K562 (cell line): ENCODE results near the gene SLC44A2. TPM values are rescaled to one million over a fixed set of nuclear protein-coding genes. Genes with fewer than 3 reads are reported as not detected.

Source experiments
- COPS2 ChIP-seq: fragments of 450-650 bp; conservative IDR thresholded peaks from 2 replicates; pipeline ENCODE4 v1.6.1; 2016; ENCODE audit warnings: mild to moderate bottlenecking, moderate library complexity
- E2F3 ChIP-seq: fragments of 250-450 bp; sonication (Bioruptor Pico); IDR thresholded peaks from 2 replicates; pipeline ENCODE4 v1.4.0; 2020; ENCODE audit warnings: mild to moderate bottlenecking
- GTF2A2 ChIP-seq: IDR thresholded peaks from 2 replicates; pipeline ENCODE4 v1.6.1; 2016; ENCODE audit warnings: mild to moderate bottlenecking, missing genetic modification characterization, missing compliant biosample characterization
- ILF3 ChIP-seq: fragments of 450-650 bp; IDR thresholded peaks from 2 replicates; pipeline ENCODE4 v1.6.1; 2018; ENCODE audit warnings: antibody characterized with exemption, mild to moderate bottlenecking, moderate library complexity, borderline replicate concordance
- KAT8 ChIP-seq: fragments of 450-650 bp; IDR thresholded peaks from 2 replicates; pipeline ENCODE4 v1.6.1; 2016; ENCODE audit warnings: low read depth, mild to moderate bottlenecking
- KDM2B ChIP-seq: fragments of 250-450 bp; sonication (Bioruptor Pico); IDR thresholded peaks from 2 replicates; pipeline ENCODE4 v1.8.0; 2021; ENCODE audit warnings: mild to moderate bottlenecking, moderate library complexity
- MCM5 ChIP-seq: fragments of 450-650 bp; IDR thresholded peaks from 2 replicates; pipeline ENCODE4 v1.6.1; 2016; ENCODE audit warnings: low read depth
- NELFE ChIP-seq: IDR thresholded peaks from 2 replicates; pipeline ENCODE4 v1.6.1; 2011; ENCODE audit warnings: mild to moderate bottlenecking; ENCODE audit not compliant: insufficient read depth, insufficient read length
- POLR2AphosphoS5 ChIP-seq: IDR thresholded peaks from 2 replicates; pipeline ENCODE4 v1.6.1; 2011; ENCODE audit warnings: mild to moderate bottlenecking, low read depth, low read length, moderate library complexity; ENCODE audit not compliant: control insufficient read depth, insufficient read depth
- SAFB2 ChIP-seq: fragments of 200-400 bp; formaldehyde crosslinking; IDR thresholded peaks from 2 replicates; pipeline ENCODE4 v1.6.1; 2018; ENCODE audit warnings: borderline replicate concordance, low read length, low read depth, moderate library complexity; ENCODE audit not compliant: severe bottlenecking
- STAG1 ChIP-seq: sonication (generic); formaldehyde crosslinking; IDR thresholded peaks from 2 replicates; pipeline ENCODE4 v1.5.0; 2020; ENCODE audit warnings: missing genetic modification reagents, borderline replicate concordance
- TCF3 ChIP-seq: sonication (generic); formaldehyde crosslinking; IDR thresholded peaks from 2 replicates; pipeline ENCODE4 v1.4.0; 2020; ENCODE audit warnings: mild to moderate bottlenecking, missing genetic modification reagents
- TRIM28 ChIP-seq: fragments of 450-650 bp; IDR thresholded peaks from 2 replicates; pipeline ENCODE4 v1.6.1; 2017
- YY1 ChIP-seq, 3 experiments: IDR thresholded peaks; 2 replicates each; pipeline ENCODE4 v1.6.1; 2011; ENCODE audit warnings: low read length in 2 of 3, mild to moderate bottlenecking in 2 of 3, moderate library complexity in 2 of 3, borderline replicate concordance in 1 of 3, control low read depth in 1 of 3, low read depth in 1 of 3; ENCODE audit not compliant: insufficient read depth in 3 of 3, insufficient replicate concordance in 2 of 3, control insufficient read depth in 1 of 3, insufficient read length in 1 of 3; ENCODE audit errors: extremely low read depth in 1 of 3
- ZNF253 ChIP-seq: fragments of 250-450 bp; sonication (Bioruptor Pico); conservative IDR thresholded peaks from 2 replicates; pipeline ENCODE4 v1.6.1; 2021; ENCODE audit warnings: mild to moderate bottlenecking
- polyA plus RNA-seq, 8 experiments: library from polyadenylated mRNA; depleted of rRNA in 4 of 8; stranded (reverse) in 5 of 8; unstranded in 3 of 8; fragments of >200 nt; fragmentation: Nextera tagmentation in 2 of 8; fragmentation: Illumina TruSeq in 1 of 8; extraction: Ambion mirVana in 2 of 8; extraction: Trizol in 1 of 8; gene quantifications; 2 replicates each; pipeline versions ENCODE4 v1.2.1 to v1.2.3, GENCODE V29; 2011 to 2014; ENCODE audit warnings: inconsistent platforms in 1 of 8, missing spikeins in 1 of 8
- total RNA-seq, 7 experiments: library from RNA; depleted of rRNA in 6 of 7; stranded (reverse); fragments of >200 nt in 6 of 7; fragmentation: Illumina TruSeq in 2 of 7; extraction: Trizol in 2 of 7; gene quantifications; 2 replicates each; pipeline versions ENCODE4 v1.2.1 to v1.2.3, GENCODE V29; 2011 to 2021; ENCODE audit warnings: low replicate concordance in 1 of 7
- TF ChIP-seq, protein P1 (sequence below): fragments of 250-450 bp; sonication (Bioruptor Pico); IDR thresholded peaks from 2 replicates; pipeline ENCODE4 v1.8.0; 2022; ENCODE audit warnings: inconsistent platforms, mild to moderate bottlenecking, moderate library complexity, borderline replicate concordance
- TF ChIP-seq, protein P2 (sequence below): fragments of 250-450 bp; sonication (Bioruptor Pico); IDR thresholded peaks from 2 replicates; pipeline ENCODE4 v1.8.0; 2022; ENCODE audit warnings: inconsistent platforms
- TF ChIP-seq, protein P3 (sequence below), 2 experiments: IDR thresholded peaks in 1 of 2; conservative IDR thresholded peaks in 1 of 2; 2 replicates each; pipeline ENCODE4 v1.6.1; 2016; ENCODE audit warnings: low read depth in 2 of 2, mild to moderate bottlenecking in 1 of 2, missing compliant biosample characterization in 1 of 2, missing genetic modification characterization in 1 of 2, moderate library complexity in 1 of 2
- TF ChIP-seq, protein P4 (sequence below): sonication (generic); formaldehyde crosslinking; IDR thresholded peaks from 2 replicates; pipeline ENCODE4 v1.8.1; 2022; ENCODE audit warnings: missing genetic modification reagents

SLC44A2 gene
- total and polyA plus RNA-seq, 9 of the 15 experiments (the other 6 are each of a cell fraction or from before 2014, with no cell fraction given), result 1.1 to 34.2 (median 8.1) TPM

DNA sequence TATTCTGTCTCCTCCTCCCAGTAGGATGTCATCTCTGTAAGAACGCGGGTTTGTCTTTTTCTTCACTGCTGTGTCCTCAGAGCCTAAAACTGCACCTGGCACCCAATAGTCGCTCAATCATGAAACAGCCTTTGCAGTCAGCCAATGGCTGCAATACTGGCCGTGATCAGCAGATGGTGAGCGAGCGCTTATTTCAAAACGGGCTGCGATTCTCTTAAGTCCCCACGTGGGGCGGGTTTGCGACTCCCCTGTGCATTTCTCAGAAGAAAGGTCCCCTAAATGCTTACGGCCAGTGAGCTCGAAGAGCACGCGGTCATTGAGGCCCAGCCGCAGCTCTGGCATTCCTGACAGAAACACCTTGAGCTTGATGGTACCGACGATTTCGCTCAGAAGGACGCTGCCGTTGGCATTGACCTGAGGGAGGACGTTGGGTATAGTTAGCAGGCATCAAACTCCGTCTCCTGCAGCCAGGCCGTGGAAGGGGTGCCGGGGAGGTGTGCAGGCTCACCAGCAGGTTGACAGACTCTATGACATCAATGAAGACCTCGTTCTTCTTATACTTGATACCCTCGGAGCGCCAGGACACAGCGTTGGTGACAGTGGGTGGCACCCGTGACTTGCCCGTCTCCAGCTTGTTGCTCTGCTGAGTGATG, 44.2 kb upstream of the SLC44A2 start (continued):
- TF ChIP-seq, protein P1, sequence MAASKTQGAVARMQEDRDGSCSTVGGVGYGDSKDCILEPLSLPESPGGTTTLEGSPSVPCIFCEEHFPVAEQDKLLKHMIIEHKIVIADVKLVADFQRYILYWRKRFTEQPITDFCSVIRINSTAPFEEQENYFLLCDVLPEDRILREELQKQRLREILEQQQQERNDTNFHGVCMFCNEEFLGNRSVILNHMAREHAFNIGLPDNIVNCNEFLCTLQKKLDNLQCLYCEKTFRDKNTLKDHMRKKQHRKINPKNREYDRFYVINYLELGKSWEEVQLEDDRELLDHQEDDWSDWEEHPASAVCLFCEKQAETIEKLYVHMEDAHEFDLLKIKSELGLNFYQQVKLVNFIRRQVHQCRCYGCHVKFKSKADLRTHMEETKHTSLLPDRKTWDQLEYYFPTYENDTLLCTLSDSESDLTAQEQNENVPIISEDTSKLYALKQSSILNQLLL, result no peak
- TF ChIP-seq ILF3 (no peak), E2F3 (CRISPR knock-in tag) (no peak), KDM2B (CRISPR knock-in tag) (no peak), ZNF253 (CRISPR knock-in tag) (no peak), SAFB2 (no peak), KAT8 (no peak), GTF2A2 (tag) (no peak), STAG1 (CRISPR knock-in tag) (peak; percentile 95), YY1 (IDR thresholded peaks at IDR 0.05; ENCODE audit: borderline replicate concordance in 1 of 3, control insufficient read depth in 1 of 3, extremely low read depth in 1 of 3, insufficient read depth in 3 of 3, insufficient read length in 1 of 3, insufficient replicate concordance in 2 of 3, low read depth in 1 of 3, low read length in 2 of 3) (peak in 2 of 3 experiments; percentile 17 to 58), TCF3 (CRISPR knock-in tag) (no peak), NELFE (no peak), COPS2 (no peak), TRIM28 (no peak), POLR2AphosphoS5 (no peak), MCM5 (no peak)
- TF ChIP-seq, protein P2, sequence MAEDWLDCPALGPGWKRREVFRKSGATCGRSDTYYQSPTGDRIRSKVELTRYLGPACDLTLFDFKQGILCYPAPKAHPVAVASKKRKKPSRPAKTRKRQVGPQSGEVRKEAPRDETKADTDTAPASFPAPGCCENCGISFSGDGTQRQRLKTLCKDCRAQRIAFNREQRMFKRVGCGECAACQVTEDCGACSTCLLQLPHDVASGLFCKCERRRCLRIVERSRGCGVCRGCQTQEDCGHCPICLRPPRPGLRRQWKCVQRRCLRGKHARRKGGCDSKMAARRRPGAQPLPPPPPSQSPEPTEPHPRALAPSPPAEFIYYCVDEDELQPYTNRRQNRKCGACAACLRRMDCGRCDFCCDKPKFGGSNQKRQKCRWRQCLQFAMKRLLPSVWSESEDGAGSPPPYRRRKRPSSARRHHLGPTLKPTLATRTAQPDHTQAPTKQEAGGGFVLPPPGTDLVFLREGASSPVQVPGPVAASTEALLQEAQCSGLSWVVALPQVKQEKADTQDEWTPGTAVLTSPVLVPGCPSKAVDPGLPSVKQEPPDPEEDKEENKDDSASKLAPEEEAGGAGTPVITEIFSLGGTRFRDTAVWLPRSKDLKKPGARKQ (CRISPR knock-in tag), result no peak
- TF ChIP-seq, protein P3, sequence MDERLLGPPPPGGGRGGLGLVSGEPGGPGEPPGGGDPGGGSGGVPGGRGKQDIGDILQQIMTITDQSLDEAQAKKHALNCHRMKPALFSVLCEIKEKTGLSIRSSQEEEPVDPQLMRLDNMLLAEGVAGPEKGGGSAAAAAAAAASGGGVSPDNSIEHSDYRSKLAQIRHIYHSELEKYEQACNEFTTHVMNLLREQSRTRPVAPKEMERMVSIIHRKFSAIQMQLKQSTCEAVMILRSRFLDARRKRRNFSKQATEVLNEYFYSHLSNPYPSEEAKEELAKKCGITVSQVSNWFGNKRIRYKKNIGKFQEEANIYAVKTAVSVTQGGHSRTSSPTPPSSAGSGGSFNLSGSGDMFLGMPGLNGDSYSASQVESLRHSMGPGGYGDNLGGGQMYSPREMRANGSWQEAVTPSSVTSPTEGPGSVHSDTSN (CRISPR knock-in tag; IDR thresholded peaks at IDR 0.05; ENCODE audit: low read depth), result no peak
- TF ChIP-seq, protein P3 (tag; conservative IDR thresholded peaks at IDR 0.05; ENCODE audit: low read depth), result no peak
- TF ChIP-seq, protein P4, sequence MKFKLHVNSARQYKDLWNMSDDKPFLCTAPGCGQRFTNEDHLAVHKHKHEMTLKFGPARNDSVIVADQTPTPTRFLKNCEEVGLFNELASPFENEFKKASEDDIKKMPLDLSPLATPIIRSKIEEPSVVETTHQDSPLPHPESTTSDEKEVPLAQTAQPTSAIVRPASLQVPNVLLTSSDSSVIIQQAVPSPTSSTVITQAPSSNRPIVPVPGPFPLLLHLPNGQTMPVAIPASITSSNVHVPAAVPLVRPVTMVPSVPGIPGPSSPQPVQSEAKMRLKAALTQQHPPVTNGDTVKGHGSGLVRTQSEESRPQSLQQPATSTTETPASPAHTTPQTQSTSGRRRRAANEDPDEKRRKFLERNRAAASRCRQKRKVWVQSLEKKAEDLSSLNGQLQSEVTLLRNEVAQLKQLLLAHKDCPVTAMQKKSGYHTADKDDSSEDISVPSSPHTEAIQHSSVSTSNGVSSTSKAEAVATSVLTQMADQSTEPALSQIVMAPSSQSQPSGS (CRISPR knock-in tag), result no peak
